DND-41 (cell line): ENCODE measurements around the gene PNLDC1.

Experiments used
- ATAC-seq: fragments of 200-7000 bp; cut with Tn5 transposase; 3 replicates; pipeline ENCODE4 v1.9.1; 2021; ENCODE audit warnings: low read depth; ENCODE audit not compliant: insufficient read depth
- DNase-seq: peaks from one replicate; pipeline ENCODE4 v3.0.0-alpha.2; 2020
- H2AFZ ChIP-seq: 2 replicates; pipeline ENCODE4 v1.6.0; 2012; ENCODE audit warnings: low read depth, low read length
- H3K27ac ChIP-seq: 2 replicates; pipeline ENCODE4 v1.5.1; 2012; ENCODE audit warnings: low read length, inconsistent platforms
- H3K27me3 ChIP-seq: fragments of 200-600 bp; sonication (generic); 2 replicates; pipeline ENCODE4 v1.6.0; 2012; ENCODE audit warnings: low read length, mild to moderate bottlenecking, inconsistent platforms; ENCODE audit not compliant: insufficient read depth, poor library complexity
- H3K36me3 ChIP-seq: 2 replicates; pipeline ENCODE4 v1.5.1; 2012; ENCODE audit warnings: low read length, inconsistent platforms; ENCODE audit not compliant: insufficient read depth
- H3K4me1 ChIP-seq: 2 replicates; pipeline ENCODE4 v1.5.1; 2012; ENCODE audit warnings: mild to moderate bottlenecking, low read length; ENCODE audit not compliant: insufficient read depth
- H3K4me2 ChIP-seq: 2 replicates; pipeline ENCODE4 v1.6.0; 2012; ENCODE audit warnings: mild to moderate bottlenecking, moderate library complexity, low read length, inconsistent platforms; ENCODE audit not compliant: insufficient read depth
- H3K4me3 ChIP-seq, 2 experiments: fragments of 200-600 bp in 1 of 2; shearing (Covaris generic) in 1 of 2; 2 replicates each; pipeline ENCODE4 v1.5.1; 2012 to 2016; ENCODE audit warnings: inconsistent platforms in 2 of 2, low read length in 2 of 2, mild to moderate bottlenecking in 2 of 2, low read depth in 1 of 2, moderate library complexity in 1 of 2
- H3K79me2 ChIP-seq: 2 replicates; pipeline ENCODE4 v1.6.0; 2012; ENCODE audit warnings: low read length, inconsistent platforms; ENCODE audit not compliant: insufficient read depth
- H3K9ac ChIP-seq: 2 replicates; pipeline ENCODE4 v1.6.0; 2012; ENCODE audit warnings: low read depth, mild to moderate bottlenecking, inconsistent platforms, low read length, moderate library complexity
- H3K9me3 ChIP-seq: 2 replicates; pipeline ENCODE4 v1.5.1; 2012; ENCODE audit warnings: low read length, moderate library complexity, mild to moderate bottlenecking, inconsistent platforms; ENCODE audit not compliant: insufficient read depth, severe bottlenecking
- H4K20me1 ChIP-seq: 2 replicates; pipeline ENCODE4 v1.6.0; 2012; ENCODE audit warnings: low read length; ENCODE audit not compliant: insufficient read depth
- EZH2 ChIP-seq: IDR thresholded peaks from 3 replicates; pipeline ENCODE4 v1.6.1; 2012; ENCODE audit warnings: borderline replicate concordance, low read depth, mild to moderate bottlenecking, moderate library complexity, low read length, inconsistent platforms; ENCODE audit not compliant: severe bottlenecking
- TF ChIP-seq, protein P1 (sequence below): IDR thresholded peaks from 2 replicates; pipeline ENCODE4 v1.5.1; 2012; ENCODE audit warnings: borderline replicate concordance, low read length, moderate library complexity, mild to moderate bottlenecking; ENCODE audit not compliant: poor library complexity, severe bottlenecking; ENCODE audit errors: extremely low read depth

Gene PNLDC1

GRCh38 chr6:159758031-159759001 is 41.8 kb upstream of the PNLDC1 start:
- H3K9ac ChIP-seq = no peak overlapping the region
- H3K9me3 ChIP-seq = no peaks in the 10 kb centered on the region
- H2AFZ ChIP-seq = no peak overlapping the region
- H3K27ac ChIP-seq = no peak overlapping the region
- H4K20me1 ChIP-seq = no peaks in the 10 kb centered on the region; the same call in 1 of the 2 replicates
- H3K79me2 ChIP-seq = peaks cover 43% of the 10 kb centered on the region
- ATAC-seq (no peak), DNase-seq (no peak)
- H3K36me3 ChIP-seq = peaks cover 63% of the 10 kb centered on the region
- no peaks in the 10 kb centered on the region for H3K27me3 ChIP-seq
- H3K4me2 ChIP-seq = no peak overlapping the region
- TF ChIP-seq, protein P1, sequence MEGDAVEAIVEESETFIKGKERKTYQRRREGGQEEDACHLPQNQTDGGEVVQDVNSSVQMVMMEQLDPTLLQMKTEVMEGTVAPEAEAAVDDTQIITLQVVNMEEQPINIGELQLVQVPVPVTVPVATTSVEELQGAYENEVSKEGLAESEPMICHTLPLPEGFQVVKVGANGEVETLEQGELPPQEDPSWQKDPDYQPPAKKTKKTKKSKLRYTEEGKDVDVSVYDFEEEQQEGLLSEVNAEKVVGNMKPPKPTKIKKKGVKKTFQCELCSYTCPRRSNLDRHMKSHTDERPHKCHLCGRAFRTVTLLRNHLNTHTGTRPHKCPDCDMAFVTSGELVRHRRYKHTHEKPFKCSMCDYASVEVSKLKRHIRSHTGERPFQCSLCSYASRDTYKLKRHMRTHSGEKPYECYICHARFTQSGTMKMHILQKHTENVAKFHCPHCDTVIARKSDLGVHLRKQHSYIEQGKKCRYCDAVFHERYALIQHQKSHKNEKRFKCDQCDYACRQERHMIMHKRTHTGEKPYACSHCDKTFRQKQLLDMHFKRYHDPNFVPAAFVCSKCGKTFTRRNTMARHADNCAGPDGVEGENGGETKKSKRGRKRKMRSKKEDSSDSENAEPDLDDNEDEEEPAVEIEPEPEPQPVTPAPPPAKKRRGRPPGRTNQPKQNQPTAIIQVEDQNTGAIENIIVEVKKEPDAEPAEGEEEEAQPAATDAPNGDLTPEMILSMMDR = peak; percentile 14
- no peak for TF ChIP-seq EZH2
- H3K4me3 ChIP-seq = no peak overlapping the region
- H3K4me1 ChIP-seq = peaks cover 24% of the 10 kb centered on the region

DNA sequence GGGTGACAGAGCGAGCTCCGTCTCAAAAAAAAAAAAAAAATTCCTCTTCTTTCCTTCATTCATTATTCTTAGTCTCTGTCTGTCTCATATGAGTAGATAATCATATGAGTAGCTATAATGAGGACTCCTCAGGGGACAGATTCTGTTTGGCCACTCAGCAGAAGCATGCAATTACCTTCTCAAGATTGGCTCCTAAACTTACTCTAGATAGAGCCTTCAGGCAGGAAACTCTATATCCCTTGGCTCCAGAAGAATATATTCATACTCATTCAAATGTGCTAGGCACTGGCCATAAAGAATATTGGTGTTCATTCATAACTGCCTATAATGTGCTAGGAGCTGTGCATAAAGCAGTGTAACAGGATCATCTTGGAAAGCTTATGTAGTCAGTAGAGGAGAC is 40.4 kb upstream of the PNLDC1 start:
- Histone ChIP-seq H3K9ac (no peak overlapping the region), H3K27ac (no peak overlapping the region), H3K4me2 (no peak overlapping the region), H2AFZ (no peak overlapping the region), H3K4me3 (no peak overlapping the region), H3K79me2 (peaks cover 47% of the 10 kb centered on the region), H3K4me1 (peaks cover 36% of the 10 kb centered on the region), H3K9me3 (no peaks in the 10 kb centered on the region), H3K27me3 (no peaks in the 10 kb centered on the region), H3K36me3 (peaks cover 60% of the 10 kb centered on the region), H4K20me1 (no peaks in the 10 kb centered on the region; the same call in 1 of the 2 replicates)
- TF ChIP-seq, protein P1 = no peak
- no peak for TF ChIP-seq EZH2
- ATAC-seq = no peak
- no peak for DNase-seq

DNA sequence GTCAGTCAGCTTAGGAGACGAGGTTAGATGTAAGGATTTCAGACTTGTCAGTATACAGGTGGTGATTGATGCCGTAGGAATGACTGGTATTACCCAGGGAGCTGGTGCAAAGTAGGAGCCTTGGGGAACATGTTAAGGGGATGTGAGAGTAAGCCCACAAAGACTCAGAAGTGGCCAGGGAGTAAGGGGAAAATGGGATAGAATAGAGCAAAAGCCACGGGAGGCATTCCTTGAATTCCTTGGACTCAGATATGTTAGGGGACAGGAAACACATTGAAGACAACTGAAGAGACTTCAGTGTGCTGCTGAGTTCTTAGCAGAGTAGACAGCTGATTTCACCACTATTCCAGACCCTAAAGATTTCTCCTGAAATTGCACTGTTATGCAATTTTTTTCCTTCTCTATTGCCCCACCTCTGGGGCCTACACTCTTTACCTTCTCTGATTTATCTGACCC is 39.4 kb upstream of the PNLDC1 start:
- peak overlapping the region; percentile 88 for H3K9ac ChIP-seq
- peak overlapping the region; percentile 85; the same call in 1 of the 2 replicates for H2AFZ ChIP-seq
- no peaks in the 10 kb centered on the region; the same call in 1 of the 2 replicates for H4K20me1 ChIP-seq
- H3K27me3 ChIP-seq = no peaks in the 10 kb centered on the region
- H3K4me3 ChIP-seq = peak overlapping the region; percentile 51 to 77
- peak overlapping the region; percentile 82 for H3K27ac ChIP-seq
- no peak for ATAC-seq
- no peaks in the 10 kb centered on the region for H3K9me3 ChIP-seq
- TF ChIP-seq, protein P1 = no peak
- TF ChIP-seq EZH2 = no peak
- H3K36me3 ChIP-seq = peaks cover 58% of the 10 kb centered on the region
- H3K4me1 ChIP-seq = peaks cover 40% of the 10 kb centered on the region
- H3K79me2 ChIP-seq = peaks cover 45% of the 10 kb centered on the region
- H3K4me2 ChIP-seq = peak overlapping the region; percentile 96
- no peak for DNase-seq
